Measurements from ENCODE around the gene CATSPERD. TPM values are rescaled to one million over a fixed set of nuclear protein-coding genes. Genes with fewer than 3 reads are reported as not detected.

The CATSPERD gene
- polyA plus RNA-seq, 3 donors = not detected

DNA sequence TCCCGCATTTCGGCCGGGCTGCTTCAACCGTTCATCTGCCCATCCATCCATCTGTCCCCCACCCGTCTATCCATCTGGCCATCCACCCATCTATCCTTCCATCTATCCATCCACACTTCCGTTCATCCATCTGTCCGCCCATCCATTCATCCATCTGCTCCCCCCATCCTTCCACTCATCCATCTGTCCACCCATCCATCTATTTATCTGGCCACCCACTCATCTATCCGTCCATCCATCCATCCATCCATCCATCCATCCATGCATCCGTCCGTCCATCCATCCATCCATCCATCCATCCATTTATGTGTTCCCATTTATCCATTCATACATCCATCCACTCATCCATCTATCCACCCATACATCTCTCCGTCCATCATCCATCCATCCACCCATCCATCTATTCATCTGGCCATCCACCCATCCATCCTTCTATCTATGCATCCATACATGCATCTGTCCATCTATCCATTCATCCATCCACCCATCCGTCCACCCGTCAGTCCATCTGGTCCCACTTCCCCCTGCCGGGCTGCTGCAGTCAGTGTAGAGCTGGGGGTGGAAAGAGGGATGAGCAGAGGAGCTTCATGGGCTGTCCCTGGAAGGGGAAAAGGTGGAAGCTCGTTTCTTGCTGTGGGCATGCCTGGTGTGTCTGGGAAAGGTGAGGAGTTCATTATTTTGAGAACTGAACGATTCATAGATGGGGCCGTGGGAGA is 38.9 kb upstream of the CATSPERD start:
- WGBS (ENCODE audit: insufficient coverage) = 69% methylated on average over 14 of the region's 17 CpGs
- H3K27me3 ChIP-seq (ENCODE audit: control insufficient read depth in 2 of 2, insufficient read depth in 2 of 2, low read length in 2 of 2) = no peaks in the 10 kb centered on the region
- H4K20me1 ChIP-seq (ENCODE audit: insufficient read depth, low read length) = no peaks in the 10 kb centered on the region
- peak overlapping the region; percentile 91 for H3K9ac ChIP-seq (ENCODE audit: insufficient read depth, low read length, poor library complexity, severe bottlenecking)
- H3K4me1 ChIP-seq (ENCODE audit: control insufficient read depth in 1 of 2, insufficient read depth in 2 of 2, low read length in 2 of 2) = peaks cover 21 to 27% of the 10 kb centered on the region in 2 donors
- peaks cover 0 to 5% (median 5%) of the 10 kb centered on the region in 3 donors for H3K27me3 Mint-ChIP-seq (ENCODE audit: low read depth in 3 of 3)
- peak overlapping the region; percentile 25 to 88 for H3K4me3 Mint-ChIP-seq
- no peaks in the 10 kb centered on the region for H3K9me3 ChIP-seq (replicated peaks in 1 of 2; ENCODE audit: control insufficient read depth in 1 of 2, insufficient read depth in 1 of 2, low read length in 2 of 2)
- H3K36me3 ChIP-seq (replicated peaks in 1 of 2; ENCODE audit: control insufficient read depth in 1 of 2, insufficient read depth in 2 of 2, low read length in 2 of 2) = no peaks in the 10 kb centered on the region
- H3K79me2 ChIP-seq (ENCODE audit: insufficient read depth, low read length) = peaks cover 8% of the 10 kb centered on the region
- no peaks in the 10 kb centered on the region for H3K36me3 Mint-ChIP-seq
- H3K9me3 Mint-ChIP-seq = peaks cover 0 to 2% (median 0%) of the 10 kb centered on the region in 7 donors
- peak overlapping the region in 6 of 7 donors; percentile 5 to 84 (median 50) for H3K27ac Mint-ChIP-seq
- peak overlapping the region in 2 of 3 experiments; percentile 95 to 99 for H3K4me3 ChIP-seq (replicated peaks in 1 of 3; ENCODE audit: low read depth in 2 of 3, low read length in 3 of 3)
- peak overlapping the region; percentile 92 for H3K4me2 ChIP-seq (replicated peaks; ENCODE audit: extremely low read depth, low read length, poor library complexity, severe bottlenecking)
- TF ChIP-seq, protein P1, sequence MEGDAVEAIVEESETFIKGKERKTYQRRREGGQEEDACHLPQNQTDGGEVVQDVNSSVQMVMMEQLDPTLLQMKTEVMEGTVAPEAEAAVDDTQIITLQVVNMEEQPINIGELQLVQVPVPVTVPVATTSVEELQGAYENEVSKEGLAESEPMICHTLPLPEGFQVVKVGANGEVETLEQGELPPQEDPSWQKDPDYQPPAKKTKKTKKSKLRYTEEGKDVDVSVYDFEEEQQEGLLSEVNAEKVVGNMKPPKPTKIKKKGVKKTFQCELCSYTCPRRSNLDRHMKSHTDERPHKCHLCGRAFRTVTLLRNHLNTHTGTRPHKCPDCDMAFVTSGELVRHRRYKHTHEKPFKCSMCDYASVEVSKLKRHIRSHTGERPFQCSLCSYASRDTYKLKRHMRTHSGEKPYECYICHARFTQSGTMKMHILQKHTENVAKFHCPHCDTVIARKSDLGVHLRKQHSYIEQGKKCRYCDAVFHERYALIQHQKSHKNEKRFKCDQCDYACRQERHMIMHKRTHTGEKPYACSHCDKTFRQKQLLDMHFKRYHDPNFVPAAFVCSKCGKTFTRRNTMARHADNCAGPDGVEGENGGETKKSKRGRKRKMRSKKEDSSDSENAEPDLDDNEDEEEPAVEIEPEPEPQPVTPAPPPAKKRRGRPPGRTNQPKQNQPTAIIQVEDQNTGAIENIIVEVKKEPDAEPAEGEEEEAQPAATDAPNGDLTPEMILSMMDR (IDR thresholded peaks at IDR 0.05) = no peak
- intact Hi-C loops (cut with micrococcal nuclease) = loop anchor here (2.0 to 10.0 kb wide), 4 partner anchors 59 to 693 kb away; partner anchors contain the start of genes ALKBH7 (in 1 of the 2), DUS3L (in 1 of the 2), NDUFA11 (in 1 of the 2) and PSPN (in 1 of the 2)
- peak overlapping the region; percentile 96 for H2AFZ ChIP-seq (ENCODE audit: insufficient read depth, low read depth, low read length, poor library complexity, severe bottlenecking)
- H3K27ac ChIP-seq (ENCODE audit: low read depth in 1 of 2, low read length in 2 of 2) = no peak overlapping the region
- no peak for DNase-seq
- H3K4me1 Mint-ChIP-seq = peaks cover 23% of the 10 kb centered on the region

DNA sequence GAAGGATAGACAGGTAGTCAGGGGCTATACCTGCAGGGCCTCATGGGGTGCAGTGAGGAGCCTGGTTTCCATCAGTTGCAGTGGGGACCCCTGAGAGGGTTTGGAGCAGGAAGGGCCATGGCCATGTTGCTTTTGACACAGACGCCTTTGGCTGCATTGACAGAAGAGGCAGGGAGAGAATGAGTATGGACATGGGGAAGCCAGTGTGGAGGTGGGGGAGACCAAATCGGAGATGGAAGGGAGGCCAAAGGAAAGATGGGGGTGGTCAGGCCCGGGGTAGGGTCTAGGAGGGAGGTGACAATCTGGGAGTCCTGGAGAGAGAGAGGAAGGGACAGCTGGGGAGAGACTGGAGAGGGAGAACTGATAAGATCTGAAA is 38.3 kb upstream of the CATSPERD start:
- H3K27me3 Mint-ChIP-seq (ENCODE audit: low read depth in 3 of 3) = peaks cover 0 to 5% (median 5%) of the 10 kb centered on the region in 3 donors
- H3K4me3 ChIP-seq (replicated peaks in 1 of 3; ENCODE audit: low read depth in 2 of 3, low read length in 3 of 3) = no peak overlapping the region
- no peak overlapping the region for H3K4me2 ChIP-seq (replicated peaks; ENCODE audit: extremely low read depth, low read length, poor library complexity, severe bottlenecking)
- peaks cover 21 to 32% of the 10 kb centered on the region in 2 donors for H3K4me1 ChIP-seq (ENCODE audit: control insufficient read depth in 1 of 2, insufficient read depth in 2 of 2, low read length in 2 of 2)
- H3K36me3 ChIP-seq (replicated peaks in 1 of 2; ENCODE audit: control insufficient read depth in 1 of 2, insufficient read depth in 2 of 2, low read length in 2 of 2) = no peaks in the 10 kb centered on the region
- DNase-seq = no peak
- H2AFZ ChIP-seq (ENCODE audit: insufficient read depth, low read depth, low read length, poor library complexity, severe bottlenecking) = no peak overlapping the region
- H3K9me3 Mint-ChIP-seq = peaks cover 0 to 2% (median 0%) of the 10 kb centered on the region in 7 donors
- no peak overlapping the region for H3K27ac ChIP-seq (ENCODE audit: low read depth in 1 of 2, low read length in 2 of 2)
- WGBS (ENCODE audit: insufficient coverage) = 89% methylated on average over 3 of the region's 3 CpGs
- H3K9me3 ChIP-seq (replicated peaks in 1 of 2; ENCODE audit: control insufficient read depth in 1 of 2, insufficient read depth in 1 of 2, low read length in 2 of 2) = no peaks in the 10 kb centered on the region
- no peak overlapping the region for H3K9ac ChIP-seq (ENCODE audit: insufficient read depth, low read length, poor library complexity, severe bottlenecking)
- peak overlapping the region in 1 of 7 donors; percentile 15 for H3K27ac Mint-ChIP-seq
- H3K4me1 Mint-ChIP-seq = peaks cover 24% of the 10 kb centered on the region
- peaks cover 8% of the 10 kb centered on the region for H3K79me2 ChIP-seq (ENCODE audit: insufficient read depth, low read length)
- H3K36me3 Mint-ChIP-seq = no peaks in the 10 kb centered on the region
- H3K4me3 Mint-ChIP-seq = peak overlapping the region in 1 of 2 donors; percentile 32
- no peaks in the 10 kb centered on the region for H4K20me1 ChIP-seq (ENCODE audit: insufficient read depth, low read length)
- H3K27me3 ChIP-seq (ENCODE audit: control insufficient read depth in 2 of 2, insufficient read depth in 2 of 2, low read length in 2 of 2) = no peaks in the 10 kb centered on the region
- TF ChIP-seq, protein P1 (IDR thresholded peaks at IDR 0.05) = no peak
- intact Hi-C loops (cut with micrococcal nuclease) = loop anchor here (10.0 kb wide), 3 partner anchors 113 to 693 kb away; partner anchors contain the start of genes ALKBH7 (in 1 of the 2), DUS3L (in 1 of the 2), NDUFA11 (in 1 of the 2) and PSPN (in 1 of the 2)
